ENCODE measurements around the gene FFAR4. TPM values are rescaled to one million over a fixed set of nuclear protein-coding genes. Genes with fewer than 3 reads are reported as not detected.
"Not testable (repeated sequence)": the region's sequence is repeated elsewhere in the genome, so short reads cannot be mapped to it uniquely, and the experiment has no call there.

The FFAR4 gene
- total RNA-seq, result not detected
- polyA plus RNA-seq, result not detected

DNA sequence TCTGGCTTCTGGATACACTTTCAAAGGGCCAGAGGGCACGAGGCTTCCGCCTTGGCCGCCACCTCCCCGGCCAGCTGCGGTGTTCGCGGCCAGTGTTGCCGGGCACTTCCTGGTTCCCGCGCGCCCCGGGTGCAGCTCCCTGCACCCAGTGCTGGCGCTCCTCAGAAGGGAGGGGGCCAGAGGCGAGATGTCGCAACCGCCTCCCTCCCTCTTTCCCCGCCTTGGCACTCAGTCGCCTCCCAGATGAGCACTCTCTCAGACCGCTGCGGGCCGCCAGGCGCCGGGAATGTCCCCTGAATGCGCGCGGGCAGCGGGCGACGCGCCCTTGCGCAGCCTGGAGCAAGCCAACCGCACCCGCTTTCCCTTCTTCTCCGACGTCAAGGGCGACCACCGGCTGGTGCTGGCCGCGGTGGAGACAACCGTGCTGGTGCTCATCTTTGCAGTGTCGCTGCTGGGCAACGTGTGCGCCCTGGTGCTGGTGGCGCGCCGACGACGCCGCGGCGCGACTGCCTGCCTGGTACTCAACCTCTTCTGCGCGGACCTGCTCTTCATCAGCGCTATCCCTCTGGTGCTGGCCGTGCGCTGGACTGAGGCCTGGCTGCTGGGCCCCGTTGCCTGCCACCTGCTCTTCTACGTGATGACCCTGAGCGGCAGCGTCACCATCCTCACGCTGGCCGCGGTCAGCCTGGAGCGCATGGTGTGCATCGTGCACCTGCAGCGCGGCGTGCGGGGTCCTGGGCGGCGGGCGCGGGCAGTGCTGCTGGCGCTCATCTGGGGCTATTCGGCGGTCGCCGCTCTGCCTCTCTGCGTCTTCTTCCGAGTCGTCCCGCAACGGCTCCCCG, at the start of gene FFAR4:
Gene FFAR4, plus strand, starts transcription at position 231 of the 842 bp plus-strand sequence. Its CDS starts 56 bp downstream, at position 287.
- no peak within 1 kb of the TSS for H3K27ac ChIP-seq (ENCODE audit: low read depth, low read length)
- DNase-seq, result no peak
- intact Hi-C loops (cut with micrococcal nuclease), result no loop called here

GRCh38 chr10:93518531-93518930, 47.9 kb upstream of the FFAR4 start:
- Mint-ChIP-seq H3K4me1 (no peaks in the 10 kb centered on the region), H3K27ac (no peak overlapping the region), H3K9me3 (peaks cover 0 to 4% (median 0%) of the 10 kb centered on the region in 8 donors), H3K27me3 (peaks cover 0 to 1% of the 10 kb centered on the region in 2 donors), H3K4me3 (no peak overlapping the region), H3K36me3 (peaks cover 0 to 2% of the 10 kb centered on the region in 2 donors)
- ChIA-PET CTCF (ENCODE audit: partially characterized antibody) (interaction anchor here (1.0 to 13.9 kb wide), 5 partner anchors 7 to 150 kb away, joined by 3 to 210 read pairs (median 4); partner anchors contain the start of gene MYOF), POLR2A (ENCODE audit: partially characterized antibody) (no interaction called here)
- no peaks in the 10 kb centered on the region for H3K36me3 ChIP-seq (ENCODE audit: insufficient read depth, low read length)
- H3K4me1 ChIP-seq (ENCODE audit: insufficient read depth, low read length), result no peaks in the 10 kb centered on the region
- H3K27ac ChIP-seq (ENCODE audit: low read depth, low read length), result no peak overlapping the region
- no peaks in the 10 kb centered on the region for H3K9me3 ChIP-seq (ENCODE audit: control insufficient read depth in 1 of 2, low read length in 2 of 2)
- DNase-seq, result no peak
- no peaks in the 10 kb centered on the region for H3K27me3 ChIP-seq (ENCODE audit: insufficient read depth, low read length)
- H3K4me3 ChIP-seq (ENCODE audit: low read length in 2 of 2), result no peak overlapping the region
- intact Hi-C loops (cut with micrococcal nuclease), result no loop called here

More for the DNA sequence above, at the start of gene FFAR4:
- Mint-ChIP-seq H3K27me3 (peaks cover 35 to 40% of the 10 kb centered on the region in 2 donors), H3K27ac (no peak within 1 kb of the TSS), H3K4me1 (peaks cover 0 to 7% (median 2%) of the 10 kb centered on the region in 4 donors), H3K36me3 (no peaks in the 10 kb centered on the region), H3K4me3 (peak within 1 kb of the TSS in 1 of 8 donors; percentile 17), H3K9me3 (no peaks in the 10 kb centered on the region)
- no peaks in the 10 kb centered on the region for H3K36me3 ChIP-seq (ENCODE audit: insufficient read depth, low read length)
- CTCF ChIA-PET (ENCODE audit: partially characterized antibody), result no interaction called here
- H3K4me3 ChIP-seq (ENCODE audit: low read length in 2 of 2), result no peak within 1 kb of the TSS
- peaks cover 3% of the 10 kb centered on the region for H3K27me3 ChIP-seq (ENCODE audit: insufficient read depth, low read length)
- H3K4me1 ChIP-seq (ENCODE audit: insufficient read depth, low read length), result no peaks in the 10 kb centered on the region
- POLR2A ChIA-PET (ENCODE audit: partially characterized antibody), result no interaction called here
- H3K9me3 ChIP-seq (ENCODE audit: control insufficient read depth in 1 of 2, low read length in 2 of 2), result no peaks in the 10 kb centered on the region

GRCh38 chr10:93535293-93535692, 31.2 kb upstream of the FFAR4 start:
- Mint-ChIP-seq H3K4me3 (no peak overlapping the region), H3K27me3 (peaks cover 8 to 9% of the 10 kb centered on the region in 2 donors), H3K36me3 (no peaks in the 10 kb centered on the region), H3K9me3 (peaks cover 0 to 2% (median 0%) of the 10 kb centered on the region in 8 donors), H3K4me1 (no peaks in the 10 kb centered on the region), H3K27ac (no peak overlapping the region)
- H3K4me3 ChIP-seq (ENCODE audit: low read length in 2 of 2), result no peak overlapping the region
- no peak for DNase-seq
- ChIA-PET CTCF (ENCODE audit: partially characterized antibody) (no interaction called here), POLR2A (ENCODE audit: partially characterized antibody) (no interaction called here)
- H3K4me1 ChIP-seq (ENCODE audit: insufficient read depth, low read length), result no peaks in the 10 kb centered on the region
- intact Hi-C loops (cut with micrococcal nuclease), result no loop called here
- H3K36me3 ChIP-seq (ENCODE audit: insufficient read depth, low read length), result no peaks in the 10 kb centered on the region
- H3K27ac ChIP-seq (ENCODE audit: low read depth, low read length), result no peak overlapping the region
- H3K27me3 ChIP-seq (ENCODE audit: insufficient read depth, low read length), result no peaks in the 10 kb centered on the region
- H3K9me3 ChIP-seq (ENCODE audit: control insufficient read depth in 1 of 2, low read length in 2 of 2), result no peaks in the 10 kb centered on the region

- H3K27me3 ChIP-seq (ENCODE audit: insufficient read depth, low read length); H3K36me3 Mint-ChIP-seq; H3K36me3 ChIP-seq (ENCODE audit: insufficient read depth, low read length); POLR2A ChIA-PET (ENCODE audit: partially characterized antibody); H3K4me3 ChIP-seq (ENCODE audit: low read length in 2 of 2); H3K4me1 ChIP-seq (ENCODE audit: insufficient read depth, low read length); H3K9me3 Mint-ChIP-seq; H3K27me3 Mint-ChIP-seq; H3K9me3 ChIP-seq (ENCODE audit: control insufficient read depth in 1 of 2, low read length in 2 of 2); intact Hi-C loops (cut with micrococcal nuclease); H3K27ac ChIP-seq (ENCODE audit: low read depth, low read length); CTCF ChIA-PET (ENCODE audit: partially characterized antibody); H3K4me1 Mint-ChIP-seq; H3K27ac Mint-ChIP-seq; DNase-seq; H3K4me3 Mint-ChIP-seq: not testable (repeated sequence)
These were observed 25.6 kb upstream of the FFAR4 start for GRCh38 chr10:93540871-93541270.

DNA sequence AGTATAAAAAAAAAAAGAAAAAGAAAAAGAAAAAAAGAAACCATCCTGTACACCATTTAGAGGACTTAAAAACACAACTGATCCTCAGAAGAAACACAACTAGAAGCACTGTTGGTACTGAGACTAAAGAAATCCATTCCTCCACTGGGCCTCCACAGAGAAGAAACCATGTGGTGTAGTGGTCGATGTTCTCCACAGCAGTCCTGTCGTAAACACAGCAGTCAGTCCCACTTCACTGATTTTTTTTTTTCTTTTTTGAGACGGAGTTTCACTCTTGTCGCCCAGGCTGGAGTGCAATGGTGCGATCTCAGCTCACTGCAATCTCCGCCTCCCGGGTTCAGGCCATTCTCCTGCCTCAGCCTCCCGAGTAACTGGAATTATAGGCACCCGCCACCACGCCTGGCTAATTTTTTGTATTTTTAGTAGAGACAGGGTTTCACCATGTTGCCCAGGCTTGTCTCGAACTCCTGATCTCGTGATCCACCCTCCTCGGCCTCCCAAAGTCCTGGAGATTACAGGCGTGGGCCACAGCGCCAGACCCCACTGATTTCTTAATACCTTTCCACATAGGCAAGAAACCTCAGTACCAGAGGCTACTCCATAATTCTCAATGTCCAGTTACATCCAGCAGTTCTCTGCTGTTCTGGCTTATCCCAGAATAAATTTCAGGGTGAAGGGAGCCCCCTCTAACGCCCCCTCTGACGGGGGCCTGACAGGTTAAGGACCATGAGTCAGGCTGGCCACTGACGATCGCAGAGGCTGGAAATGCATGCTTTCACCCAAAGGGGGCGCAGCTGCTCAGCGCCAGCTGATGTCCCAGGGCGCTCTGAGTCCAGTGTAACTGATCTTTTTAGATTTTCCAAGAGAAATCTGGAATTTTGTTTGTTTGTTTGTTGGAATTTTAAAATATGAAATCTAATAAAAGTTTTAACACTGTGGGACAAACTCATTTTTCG, 24.8 kb upstream of the FFAR4 start:
- Mint-ChIP-seq H3K36me3 (no peaks in the 10 kb centered on the region), H3K27ac (no peak overlapping the region), H3K9me3 (peaks cover 0 to 2% (median 0%) of the 10 kb centered on the region in 8 donors), H3K4me3 (peak overlapping the region in 1 of 8 donors; percentile 12), H3K4me1 (peaks cover 0 to 2% (median under 1%) of the 10 kb centered on the region in 4 donors), H3K27me3 (peaks cover 2 to 4% of the 10 kb centered on the region in 2 donors)
- ChIA-PET POLR2A (ENCODE audit: partially characterized antibody) (no interaction called here), CTCF (ENCODE audit: partially characterized antibody) (interaction anchor here (1.0 to 1.7 kb wide), 4 partner anchors 10 to 379 kb away, joined by 3 to 6 read pairs (median 3); no protein-coding TSS in a partner anchor)
- H3K36me3 ChIP-seq (ENCODE audit: insufficient read depth, low read length), result no peaks in the 10 kb centered on the region
- intact Hi-C loops (cut with micrococcal nuclease), result no loop called here
- no peaks in the 10 kb centered on the region for H3K4me1 ChIP-seq (ENCODE audit: insufficient read depth, low read length)
- peak in 2 of 5 donors; percentile 7 to 9 for DNase-seq
- H3K27ac ChIP-seq (ENCODE audit: low read depth, low read length), result no peak overlapping the region
- no peaks in the 10 kb centered on the region for H3K9me3 ChIP-seq (ENCODE audit: control insufficient read depth in 1 of 2, low read length in 2 of 2)
- no peak overlapping the region for H3K4me3 ChIP-seq (ENCODE audit: low read length in 2 of 2)
- H3K27me3 ChIP-seq (ENCODE audit: insufficient read depth, low read length), result no peaks in the 10 kb centered on the region

GRCh38 chr10:93542358-93542791, 24.1 kb upstream of the FFAR4 start:
- Histone ChIP-seq H3K36me3 (ENCODE audit: insufficient read depth, low read length) (no peaks in the 10 kb centered on the region), H3K9me3 (ENCODE audit: control insufficient read depth in 1 of 2, low read length in 2 of 2) (no peaks in the 10 kb centered on the region), H3K27ac (ENCODE audit: low read depth, low read length) (no peak overlapping the region), H3K4me3 (ENCODE audit: low read length in 2 of 2) (no peak overlapping the region), H3K4me1 (ENCODE audit: insufficient read depth, low read length) (no peaks in the 10 kb centered on the region), H3K27me3 (ENCODE audit: insufficient read depth, low read length) (no peaks in the 10 kb centered on the region)
- H3K27me3 Mint-ChIP-seq, result peaks cover 2 to 5% of the 10 kb centered on the region in 2 donors
- no peak overlapping the region for H3K27ac Mint-ChIP-seq
- peaks cover 0 to 2% (median under 1%) of the 10 kb centered on the region in 4 donors for H3K4me1 Mint-ChIP-seq
- ChIA-PET CTCF (ENCODE audit: partially characterized antibody) (interaction anchor here (1.0 to 1.7 kb wide), 5 partner anchors 10 to 379 kb away, joined by 3 to 6 read pairs (median 3); no protein-coding TSS in a partner anchor), POLR2A (ENCODE audit: partially characterized antibody) (no interaction called here)
- no peaks in the 10 kb centered on the region for H3K36me3 Mint-ChIP-seq
- H3K4me3 Mint-ChIP-seq, result peak overlapping the region in 1 of 8 donors; percentile 12
- H3K9me3 Mint-ChIP-seq, result peaks cover 0 to 2% (median 0%) of the 10 kb centered on the region in 8 donors
- DNase-seq, result no peak
- intact Hi-C loops (cut with micrococcal nuclease), result no loop called here

GRCh38 chr10:93546995-93547394, 19.5 kb upstream of the FFAR4 start:
- H3K36me3 Mint-ChIP-seq; H3K9me3 Mint-ChIP-seq; POLR2A ChIA-PET (ENCODE audit: partially characterized antibody); intact Hi-C loops (cut with micrococcal nuclease); H3K4me3 Mint-ChIP-seq; H3K27ac ChIP-seq (ENCODE audit: low read depth, low read length); H3K36me3 ChIP-seq (ENCODE audit: insufficient read depth, low read length); H3K4me1 ChIP-seq (ENCODE audit: insufficient read depth, low read length); H3K9me3 ChIP-seq (ENCODE audit: control insufficient read depth in 1 of 2, low read length in 2 of 2); H3K27me3 Mint-ChIP-seq; H3K27ac Mint-ChIP-seq; H3K4me3 ChIP-seq (ENCODE audit: low read length in 2 of 2); H3K4me1 Mint-ChIP-seq; DNase-seq; H3K27me3 ChIP-seq (ENCODE audit: insufficient read depth, low read length): not testable (repeated sequence)
- CTCF ChIA-PET (ENCODE audit: partially characterized antibody), result interaction anchor here (0.7 kb wide), 1 partner anchor 79 kb away, joined by 3 read pairs; no protein-coding TSS in a partner anchor
